Measurements from ENCODE around the gene MOB3B. TPM values are rescaled to one million over a fixed set of nuclear protein-coding genes. Genes with fewer than 3 reads are reported as not detected.

MOB3B gene
- total RNA-seq, 1 experiment from 2014 or later = 0.15 TPM

GRCh38 chr9:27542508-27542907 is 12.9 kb upstream of the MOB3B start:
- DNase-seq (ENCODE audit: extremely low read depth, low read depth) = no peak

- DNase-seq (ENCODE audit: extremely low read depth, low read depth) = no peak
Measured at GRCh38 chr9:27541740-27542139, 12.1 kb upstream of the MOB3B start.

GRCh38 chr9:27540502-27540901 is 10.9 kb upstream of the MOB3B start:
- DNase-seq (ENCODE audit: extremely low read depth, low read depth) = no peak

- no peak for DNase-seq (ENCODE audit: extremely low read depth, low read depth)
Measured at GRCh38 chr9:27539479-27540441, 10.1 kb upstream of the MOB3B start.

- no peak for DNase-seq (ENCODE audit: extremely low read depth, low read depth)
Measured at GRCh38 chr9:27538647-27539046, 9.0 kb upstream of the MOB3B start.

- DNase-seq (ENCODE audit: extremely low read depth, low read depth) = no peak
Measured at GRCh38 chr9:27537756-27538155, 8.1 kb upstream of the MOB3B start.

GRCh38 chr9:27537027-27537435 is 7.4 kb upstream of the MOB3B start:
- DNase-seq (ENCODE audit: extremely low read depth, low read depth) = no peak

- no peak for DNase-seq (ENCODE audit: extremely low read depth, low read depth)
Measured at GRCh38 chr9:27536168-27536567, 6.6 kb upstream of the MOB3B start.

GRCh38 chr9:27535701-27536118 is 6.1 kb upstream of the MOB3B start:
- DNase-seq (ENCODE audit: extremely low read depth, low read depth) = no peak

- DNase-seq (ENCODE audit: extremely low read depth, low read depth) = no peak
Measured at GRCh38 chr9:27534658-27535209, 5.1 kb upstream of the MOB3B start.

GRCh38 chr9:27534131-27534530 is 4.5 kb upstream of the MOB3B start:
- DNase-seq (ENCODE audit: extremely low read depth, low read depth) = no peak

GRCh38 chr9:27533311-27533710 is 3.7 kb upstream of the MOB3B start:
- no peak for DNase-seq (ENCODE audit: extremely low read depth, low read depth)

GRCh38 chr9:27532046-27532445 is 2.4 kb upstream of the MOB3B start:
- no peak for DNase-seq (ENCODE audit: extremely low read depth, low read depth)

- no peak for DNase-seq (ENCODE audit: extremely low read depth, low read depth)
Measured at GRCh38 chr9:27530915-27531755, 1.5 kb upstream of the MOB3B start.

- no peak for DNase-seq (ENCODE audit: extremely low read depth, low read depth)
Measured at GRCh38 chr9:27528886-27529315, 713 bp downstream of the MOB3B start.

- no peak for DNase-seq (ENCODE audit: extremely low read depth, low read depth)
Measured at GRCh38 chr9:27528076-27528885, 1.3 kb downstream of the MOB3B start.

- DNase-seq (ENCODE audit: extremely low read depth, low read depth) = no peak
Measured at GRCh38 chr9:27527702-27528075, 1.9 kb downstream of the MOB3B start.

- no peak for DNase-seq (ENCODE audit: extremely low read depth, low read depth)
Measured at GRCh38 chr9:27524236-27524635, 5.4 kb downstream of the MOB3B start, which contains the start of gene IFNK. TSS of gene IFNK (plus strand) at chr9:27524290. CDS start at chr9:27524337, 47 bp downstream.

GRCh38 chr9:27523141-27523540 is 6.5 kb downstream of the MOB3B start:
- no peak for DNase-seq (ENCODE audit: extremely low read depth, low read depth)

GRCh38 chr9:27520986-27521385 is 8.6 kb downstream of the MOB3B start:
- DNase-seq (ENCODE audit: extremely low read depth, low read depth) = no peak
